ENCODE data around the gene C3orf70.

- TF ChIP-seq CTCF (conservative IDR thresholded peaks at IDR 0.05; ENCODE audit: low read length) (no peak), EZH2phosphoT487 (IDR thresholded peaks at IDR 0.05; ENCODE audit: borderline replicate concordance, low read depth, low read length) (no peak)
These were observed 122.5 kb downstream of the C3orf70 start for GRCh38 chr3:185030399-185030798.
